Mammary epithelial cell (primary cell): ENCODE results near the gene SOCS3.

Experiments
- EZH2 ChIP-seq: IDR thresholded peaks from 2 replicates; pipeline ENCODE4 v1.6.1; 2012; ENCODE audit warnings: low read length, inconsistent platforms, borderline replicate concordance
- TF ChIP-seq, protein P1 (sequence below), 2 donors: IDR thresholded peaks in 1 of 2; conservative IDR thresholded peaks in 1 of 2; 2 replicates each; pipeline ENCODE4 v1.5.1; 2011 to 2012; ENCODE audit warnings: inconsistent platforms in 2 of 2, low read length in 2 of 2, mild to moderate bottlenecking in 2 of 2, control low read depth in 1 of 2, low read depth in 1 of 2; ENCODE audit not compliant: insufficient read depth in 1 of 2; ENCODE audit errors: extremely low read depth in 1 of 2

DNA sequence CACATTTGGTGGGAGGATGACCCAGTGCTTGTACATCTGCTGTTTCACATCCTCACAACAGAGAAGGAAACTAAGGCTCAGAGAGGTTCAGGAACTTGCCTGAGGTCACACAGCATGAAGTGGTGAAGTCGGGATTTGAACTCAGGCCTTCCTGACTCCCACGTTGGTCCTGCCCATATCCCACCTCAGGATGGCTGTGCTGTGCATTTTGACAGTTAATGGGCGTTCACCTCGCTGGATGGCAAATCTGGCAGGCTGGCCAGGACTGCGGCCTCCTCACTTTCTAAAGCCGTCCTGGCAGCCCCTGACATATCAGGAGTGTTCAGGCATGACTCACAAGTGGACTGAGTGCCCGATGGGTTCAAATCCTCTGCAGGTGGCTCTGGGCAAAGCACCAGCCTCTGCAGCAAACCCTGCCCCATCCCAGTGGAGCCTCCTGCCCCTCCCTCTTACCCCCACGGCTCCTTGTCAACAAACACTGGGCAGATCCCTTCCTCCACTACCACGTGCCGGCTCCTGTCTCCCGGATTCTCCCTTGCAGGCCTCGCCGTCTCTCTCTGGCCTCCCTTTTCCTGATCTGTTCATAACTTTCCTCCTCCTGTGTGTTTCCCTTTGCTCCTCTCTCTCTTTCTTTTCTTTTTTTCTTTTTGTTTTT lies 29.2 kb downstream of the SOCS3 start:
- TF ChIP-seq EZH2, result no peak
- TF ChIP-seq, protein P1, sequence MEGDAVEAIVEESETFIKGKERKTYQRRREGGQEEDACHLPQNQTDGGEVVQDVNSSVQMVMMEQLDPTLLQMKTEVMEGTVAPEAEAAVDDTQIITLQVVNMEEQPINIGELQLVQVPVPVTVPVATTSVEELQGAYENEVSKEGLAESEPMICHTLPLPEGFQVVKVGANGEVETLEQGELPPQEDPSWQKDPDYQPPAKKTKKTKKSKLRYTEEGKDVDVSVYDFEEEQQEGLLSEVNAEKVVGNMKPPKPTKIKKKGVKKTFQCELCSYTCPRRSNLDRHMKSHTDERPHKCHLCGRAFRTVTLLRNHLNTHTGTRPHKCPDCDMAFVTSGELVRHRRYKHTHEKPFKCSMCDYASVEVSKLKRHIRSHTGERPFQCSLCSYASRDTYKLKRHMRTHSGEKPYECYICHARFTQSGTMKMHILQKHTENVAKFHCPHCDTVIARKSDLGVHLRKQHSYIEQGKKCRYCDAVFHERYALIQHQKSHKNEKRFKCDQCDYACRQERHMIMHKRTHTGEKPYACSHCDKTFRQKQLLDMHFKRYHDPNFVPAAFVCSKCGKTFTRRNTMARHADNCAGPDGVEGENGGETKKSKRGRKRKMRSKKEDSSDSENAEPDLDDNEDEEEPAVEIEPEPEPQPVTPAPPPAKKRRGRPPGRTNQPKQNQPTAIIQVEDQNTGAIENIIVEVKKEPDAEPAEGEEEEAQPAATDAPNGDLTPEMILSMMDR (conservative IDR thresholded peaks at IDR 0.05 in 1 of 2, IDR thresholded peaks at IDR 0.05 in 1 of 2; ENCODE audit: extremely low read depth in 1 of 2, insufficient read depth in 1 of 2, low read depth in 1 of 2, low read length in 2 of 2), result no peak
